Muscle of back (tissue), 13 donors: ENCODE data around the gene DEDD. TPM values are rescaled to one million over a fixed set of nuclear protein-coding genes. Genes with fewer than 3 reads are reported as not detected.

ENCODE experiments used
- DNase-seq, 3 donors: peaks; one replicate each; pipeline versions ENCODE4 v3.0.0 to v3.0.0-alpha.2; 2013
- long read RNA-seq, 9 donors: transcript quantifications; one replicate each; lab custom pipeline, GENCODE V29; 2026
- polyA plus RNA-seq, 10 donors: library from polyadenylated mRNA; unstranded; fragments of 120-200 nt; gene quantifications; one replicate each; pipeline ENCODE4 v1.2.1, GENCODE V29; 2013; ENCODE audit not compliant: insufficient read length in 10 of 10

Gene DEDD, protein sequence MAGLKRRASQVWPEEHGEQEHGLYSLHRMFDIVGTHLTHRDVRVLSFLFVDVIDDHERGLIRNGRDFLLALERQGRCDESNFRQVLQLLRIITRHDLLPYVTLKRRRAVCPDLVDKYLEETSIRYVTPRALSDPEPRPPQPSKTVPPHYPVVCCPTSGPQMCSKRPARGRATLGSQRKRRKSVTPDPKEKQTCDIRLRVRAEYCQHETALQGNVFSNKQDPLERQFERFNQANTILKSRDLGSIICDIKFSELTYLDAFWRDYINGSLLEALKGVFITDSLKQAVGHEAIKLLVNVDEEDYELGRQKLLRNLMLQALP
- 10 to 100 TPM; 36.0 to 47.4 (median 44.5) TPM for polyA plus RNA-seq
- long read RNA-seq, donor 1, transcript DEDD-202 (6 exons, 2,345 nt) = major isoform, 6 of 8 reads
- long read RNA-seq, donor 1, partial matches to known transcripts = 0 of 8 reads
- long read RNA-seq, donor 1, other reads (novel, unspliced or antisense) = 0 of 8 reads
- long read RNA-seq, donor 2, partial matches to known transcripts = 0 of 3 reads
- long read RNA-seq, donor 2, other reads (novel, unspliced or antisense) = 0 of 3 reads
- long read RNA-seq, donor 3 = 0 reads
- long read RNA-seq, donor 4, partial matches to known transcripts = 0 of 5 reads
- long read RNA-seq, donor 4, other reads (novel, unspliced or antisense) = 0 of 5 reads
- long read RNA-seq, donor 5, partial matches to known transcripts = 0 of 4 reads
- long read RNA-seq, donor 5, other reads (novel, unspliced or antisense) = 0 of 4 reads
- long read RNA-seq, donor 6, transcript DEDD-202 (6 exons, 2,345 nt) = major isoform, 5 of 8 reads
- long read RNA-seq, donor 6, partial matches to known transcripts = 0 of 8 reads
- long read RNA-seq, donor 6, other reads (novel, unspliced or antisense) = 0 of 8 reads
- long read RNA-seq, donor 7, transcript DEDD-202 (6 exons, 2,345 nt) = major isoform, 5 of 8 reads
- long read RNA-seq, donor 7, partial matches to known transcripts = 0 of 8 reads
- long read RNA-seq, donor 7, other reads (novel, unspliced or antisense) = 0 of 8 reads
- long read RNA-seq, donor 8, partial matches to known transcripts = 0 of 5 reads
- long read RNA-seq, donor 8, other reads (novel, unspliced or antisense) = 0 of 5 reads
- long read RNA-seq, donor 9, partial matches to known transcripts = 0 of 1 reads
- long read RNA-seq, donor 9, other reads (novel, unspliced or antisense) = 0 of 1 reads

DNA sequence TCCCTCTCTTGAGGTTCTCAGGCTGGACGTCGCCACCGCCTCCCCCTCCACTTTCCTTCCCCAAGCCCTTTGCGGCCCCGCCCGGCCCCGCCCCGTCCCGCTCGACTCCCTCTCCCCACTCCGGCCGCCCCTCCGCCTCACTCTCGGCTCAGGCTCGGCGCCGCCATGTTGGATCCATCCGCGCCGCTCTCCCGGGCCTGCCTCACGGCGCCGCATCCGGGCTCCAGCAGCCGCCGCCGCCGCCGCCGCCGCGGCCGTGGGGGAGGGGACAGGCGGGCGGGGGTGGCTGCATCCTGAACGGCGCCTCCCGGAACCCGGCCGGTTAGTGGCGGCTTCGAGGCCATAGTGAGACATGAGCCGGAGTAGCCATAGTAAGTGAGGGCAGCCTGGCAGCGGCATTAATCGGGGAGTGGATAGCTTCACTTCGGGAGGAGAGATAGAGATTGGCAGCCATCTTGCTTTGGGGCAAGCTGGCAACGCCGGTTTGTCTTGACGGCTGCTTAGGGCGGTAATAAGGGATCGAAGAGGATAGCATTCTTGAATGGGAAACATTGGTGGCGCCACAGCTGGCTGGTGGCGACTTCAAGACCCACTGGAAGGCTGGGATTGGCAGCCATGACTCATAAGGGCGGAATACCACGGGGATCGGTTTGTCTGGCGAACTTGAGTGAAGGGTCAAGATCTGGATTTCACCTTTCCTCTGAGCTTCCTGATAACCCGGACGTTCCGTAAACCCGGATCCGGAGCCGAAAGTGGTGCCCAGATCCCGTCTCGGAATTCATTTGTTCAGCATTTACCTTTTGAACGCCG is at the start of gene DEDD:
TSS of gene DEDD (minus strand) at position 258 of the 810 bp plus-strand sequence. CDS start 8,205 bp downstream, outside the sequence.
- peak; percentile 96 to 98 (median 98) for DNase-seq

DNA sequence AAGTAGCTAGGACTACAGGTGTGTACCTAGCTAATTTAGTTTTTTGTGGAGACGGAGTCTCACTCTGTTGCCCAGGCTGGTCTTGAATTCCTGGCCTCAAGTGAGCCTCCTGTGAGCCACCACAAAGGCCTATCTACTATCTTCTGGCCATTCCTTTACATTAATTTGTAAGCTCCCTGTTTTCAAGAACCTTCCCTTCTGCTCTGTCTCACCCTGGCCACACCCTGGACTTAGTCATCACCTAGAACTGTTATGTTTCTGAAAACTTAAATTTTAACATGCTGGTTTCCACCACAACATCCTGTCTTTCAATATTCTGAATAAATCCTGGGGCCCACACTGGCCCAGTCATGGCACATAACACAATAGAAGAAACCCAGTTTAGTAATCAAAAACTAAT is 49.7 kb upstream of the DEDD start:
- no peak for DNase-seq

DNA sequence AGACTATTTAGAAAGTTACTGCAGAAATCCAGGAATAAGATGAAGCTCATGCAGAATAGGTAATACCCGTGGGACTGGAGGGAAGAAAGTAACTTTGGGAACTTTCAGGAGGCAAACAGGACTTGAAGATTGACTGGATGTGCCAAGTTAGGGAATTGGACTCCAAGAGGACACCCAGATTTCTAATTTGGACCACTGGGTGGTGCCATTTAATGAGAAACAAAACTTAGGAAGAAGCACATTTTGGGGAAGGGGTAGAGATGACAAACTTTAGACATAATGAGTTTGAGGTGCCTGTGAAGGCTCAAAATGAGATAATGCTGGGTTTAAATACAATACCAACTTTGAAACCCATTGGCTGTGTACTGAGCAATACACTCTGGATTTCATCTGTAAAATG is 48.2 kb upstream of the DEDD start:
- peak in 1 of 3 donors; percentile 30 for DNase-seq

DNA sequence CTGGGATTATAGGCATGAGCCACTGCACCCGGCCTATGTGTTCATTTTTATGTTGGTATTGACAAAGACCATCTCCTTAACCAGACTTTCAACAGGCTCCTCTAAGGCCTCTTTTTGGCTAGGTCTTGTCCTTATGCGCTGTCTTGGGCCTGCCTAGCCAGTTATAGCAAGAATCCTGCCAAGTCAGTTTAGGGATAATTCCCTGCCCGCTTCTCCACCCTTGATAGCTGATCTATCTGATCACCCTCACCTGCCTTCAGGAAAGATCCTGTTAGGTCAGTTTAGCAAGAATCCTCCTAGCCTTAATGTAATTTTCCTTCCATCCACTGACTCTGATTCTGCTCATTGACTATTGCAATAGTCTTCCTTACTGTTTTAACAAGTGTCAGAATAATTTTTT is 47.2 kb upstream of the DEDD start:
- DNase-seq = no peak

DNA sequence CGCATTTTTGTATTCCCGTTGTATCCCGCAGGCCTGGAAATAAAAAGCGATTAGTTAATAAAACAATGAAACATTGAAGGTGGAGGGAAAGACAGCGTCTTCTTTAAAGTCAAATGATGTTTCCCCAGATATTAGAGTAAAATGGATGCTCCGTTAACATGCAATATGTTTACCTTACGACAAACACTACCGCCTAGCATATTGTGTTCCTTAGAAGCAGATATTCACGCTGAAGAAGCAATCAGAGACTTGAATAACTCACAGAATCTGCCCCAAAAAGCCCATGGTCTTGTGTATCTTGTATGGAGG is 45.4 kb upstream of the DEDD start:
- no peak for DNase-seq

DNA sequence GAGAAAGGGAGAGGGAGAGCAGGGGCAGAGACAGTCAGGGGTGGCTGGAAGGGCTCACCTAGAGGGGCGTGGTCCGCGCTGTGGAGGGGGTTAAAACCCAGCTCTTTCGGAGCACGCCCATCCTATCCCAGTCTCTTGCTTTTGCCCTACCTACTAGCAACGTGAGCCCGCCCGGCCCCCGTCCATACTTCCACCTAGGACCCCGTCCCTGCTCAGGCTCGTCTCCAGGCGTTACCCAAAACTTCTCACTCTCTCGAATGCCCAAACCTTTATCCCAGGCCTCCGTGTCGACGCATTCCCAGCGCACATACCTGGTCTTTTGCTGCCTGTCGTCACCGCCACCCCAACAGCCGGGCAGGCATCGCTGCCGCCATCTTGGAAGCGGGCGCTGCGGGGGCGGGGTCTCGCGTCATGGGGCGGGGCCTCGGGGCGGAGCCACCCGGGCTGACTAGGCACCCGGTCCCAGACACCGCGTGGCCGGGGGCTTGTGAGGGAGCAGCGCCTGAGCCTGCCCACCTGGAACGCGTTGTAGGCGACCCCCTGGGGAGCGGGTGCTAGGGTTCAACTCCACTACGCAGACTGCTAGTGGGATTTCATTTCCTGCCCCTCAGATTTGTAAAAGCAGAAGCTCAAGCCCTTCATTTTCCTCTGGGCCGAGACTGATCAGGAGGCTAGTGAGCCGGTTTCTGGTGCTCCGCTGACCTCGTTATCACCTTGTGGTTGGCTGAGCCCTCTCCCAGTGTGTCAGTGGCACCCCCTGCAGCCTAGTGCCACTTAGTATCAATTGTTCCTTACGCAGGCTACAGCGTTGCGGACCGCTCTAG is 44.9 kb upstream of the DEDD start, which contains the start of gene B4GALT3:
TSS of gene B4GALT3 (minus strand) at position 396 of the 824 bp plus-strand sequence. CDS start 1,447 bp downstream, outside the sequence.
- DNase-seq = peak; percentile 78 to 95 (median 90)

DNA sequence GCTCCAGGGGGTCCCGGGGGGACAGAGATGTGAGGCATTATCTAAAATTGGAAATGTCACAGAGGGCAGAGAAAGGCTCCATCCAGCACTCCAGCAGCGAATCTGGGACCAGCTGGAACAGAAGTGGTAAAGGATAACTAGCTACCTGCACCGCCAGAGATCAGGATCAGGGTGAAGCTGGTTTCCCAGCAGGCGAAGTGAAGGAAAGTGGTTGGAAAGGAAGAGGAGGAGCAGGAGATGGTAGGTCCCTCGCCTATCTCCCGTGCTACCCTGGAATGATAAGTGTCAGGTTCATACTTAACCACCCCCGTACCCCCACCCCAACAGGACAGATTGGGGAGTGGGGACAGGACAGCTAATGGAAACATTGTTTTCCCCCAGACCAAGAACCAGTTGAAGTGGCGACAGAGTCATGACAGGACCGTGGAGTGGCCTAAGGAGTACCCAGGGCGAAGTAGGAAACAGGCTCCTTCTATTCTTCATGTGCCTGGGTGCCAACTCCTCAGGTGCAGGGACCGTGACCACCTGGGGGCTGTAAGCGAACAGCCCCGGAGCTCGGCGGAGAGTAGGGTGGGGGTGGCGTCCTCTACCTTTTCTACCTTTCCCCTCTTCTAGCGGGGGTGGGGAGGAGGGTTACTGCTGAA is 44.1 kb upstream of the DEDD start:
- no peak for DNase-seq

DNA sequence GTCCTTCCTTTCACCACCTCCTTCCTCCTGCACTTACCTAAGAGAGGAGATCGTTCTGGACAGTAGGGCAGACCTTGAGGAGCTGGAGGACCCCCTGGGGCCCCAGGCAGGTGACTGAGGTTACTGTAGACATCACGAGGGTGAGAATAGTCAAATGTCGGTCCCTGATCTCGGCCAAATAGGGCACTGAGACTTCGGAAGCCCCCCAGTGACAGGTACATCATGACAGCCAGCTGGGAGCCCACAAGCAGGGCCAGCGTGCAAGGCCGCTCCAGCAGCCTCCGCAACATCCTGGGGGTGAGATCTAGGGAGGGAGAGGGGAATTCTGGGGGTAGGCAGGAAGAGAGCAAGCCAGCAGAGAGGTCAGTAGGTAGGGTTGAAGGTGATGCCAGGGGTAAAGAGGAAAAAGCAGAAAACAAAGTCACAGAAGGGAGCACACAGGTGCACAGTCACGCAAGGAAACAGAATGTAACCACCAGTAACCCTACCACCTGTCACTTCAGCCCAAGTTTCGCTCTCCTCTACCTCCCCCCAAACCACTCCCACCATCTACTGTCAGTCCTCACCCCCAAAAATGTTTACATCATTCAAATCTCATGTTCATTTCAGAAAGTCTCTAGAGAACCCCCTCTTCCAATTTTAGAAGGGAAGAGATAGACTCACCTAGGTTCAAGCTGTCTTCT is 43.4 kb upstream of the DEDD start:
- DNase-seq = no peak

DNA sequence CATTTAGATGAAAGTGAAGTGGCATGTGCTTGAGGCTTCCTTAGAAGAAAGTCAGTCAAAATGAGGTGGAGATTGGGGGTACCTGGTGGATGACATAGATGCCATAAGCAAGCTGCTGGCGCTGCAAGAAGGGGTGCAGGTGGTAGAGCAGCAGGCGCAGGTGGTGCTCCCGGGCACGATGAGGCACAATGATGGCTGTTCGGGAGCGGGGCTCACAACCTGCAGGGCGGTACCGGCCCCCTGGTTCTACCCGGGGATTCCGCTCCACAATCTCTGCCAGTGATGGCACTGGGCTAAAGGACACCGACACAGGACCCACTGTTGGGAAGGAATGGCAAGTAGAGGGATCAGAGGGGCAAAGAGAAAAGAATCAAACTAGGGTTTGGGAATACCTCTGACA is 42.4 kb upstream of the DEDD start:
- DNase-seq = no peak

DNA sequence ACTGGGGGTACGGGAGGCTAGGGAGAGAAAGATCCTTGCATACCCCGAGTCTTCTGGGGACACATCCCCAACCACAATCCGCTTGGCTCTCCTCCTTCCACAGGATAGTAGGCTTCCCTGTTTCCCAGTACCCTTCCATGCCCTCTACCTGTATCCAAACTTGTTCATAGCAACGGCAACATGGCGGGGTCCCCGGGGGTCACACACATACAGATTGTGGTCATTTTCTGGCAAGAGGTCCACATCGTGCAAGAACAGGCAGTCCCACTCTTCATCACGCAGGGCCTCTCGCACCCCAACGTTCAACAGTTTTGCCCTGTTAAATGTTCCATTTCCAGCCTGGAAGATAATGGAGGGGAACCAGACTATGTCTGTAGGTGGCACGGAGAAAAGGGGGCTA is 41.2 kb upstream of the DEDD start:
- DNase-seq = no peak

DNA sequence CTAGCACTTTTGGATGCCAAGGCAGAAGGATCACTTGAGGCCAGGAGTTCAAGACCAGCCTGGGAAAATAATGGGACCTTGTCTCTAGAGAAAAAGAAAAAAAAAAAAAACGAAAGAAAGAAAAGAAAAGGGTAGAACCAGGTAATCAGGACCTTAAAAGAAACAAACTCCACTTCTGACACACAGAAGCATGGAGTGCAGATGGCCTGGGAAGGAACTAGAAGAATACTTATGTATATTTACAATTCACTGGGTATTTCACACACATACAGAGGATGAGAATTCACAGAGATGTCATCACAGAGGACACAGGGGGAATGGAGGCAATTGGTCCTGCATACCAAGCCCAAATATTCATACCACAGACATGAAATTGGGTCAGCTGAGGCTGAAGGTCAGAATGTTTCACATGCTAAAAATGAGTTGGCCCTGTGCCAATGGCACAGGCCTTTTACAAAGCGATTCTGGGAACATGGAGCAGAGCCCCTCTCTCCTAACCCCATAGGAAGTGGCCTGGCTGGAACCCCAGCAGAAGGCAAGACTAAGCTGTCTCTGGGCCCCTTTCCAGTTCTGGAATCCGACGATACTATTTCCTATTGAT is 40.4 kb upstream of the DEDD start:
- DNase-seq = peak in 2 of 3 donors; percentile 65 to 72

DNA sequence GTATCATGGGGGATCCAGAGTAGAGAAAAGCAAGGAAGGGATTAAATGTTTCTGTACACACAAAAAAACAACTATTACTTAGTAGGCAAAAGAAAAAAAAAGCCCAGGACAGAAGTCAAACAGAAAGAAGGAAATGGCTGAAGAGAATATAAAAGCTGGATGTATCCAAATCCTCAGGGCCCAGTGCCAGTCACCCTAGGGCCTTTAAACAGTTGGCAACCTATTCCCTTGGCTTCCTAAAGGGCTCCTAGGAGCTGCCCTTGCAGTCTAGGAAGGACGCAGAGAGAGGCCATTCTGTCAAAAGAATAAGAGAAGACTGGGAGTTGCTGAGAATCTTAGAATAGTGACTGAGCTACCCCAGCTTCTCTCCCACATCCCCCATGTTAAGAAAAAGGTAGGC is 39.9 kb upstream of the DEDD start:
- DNase-seq = no peak

DNA sequence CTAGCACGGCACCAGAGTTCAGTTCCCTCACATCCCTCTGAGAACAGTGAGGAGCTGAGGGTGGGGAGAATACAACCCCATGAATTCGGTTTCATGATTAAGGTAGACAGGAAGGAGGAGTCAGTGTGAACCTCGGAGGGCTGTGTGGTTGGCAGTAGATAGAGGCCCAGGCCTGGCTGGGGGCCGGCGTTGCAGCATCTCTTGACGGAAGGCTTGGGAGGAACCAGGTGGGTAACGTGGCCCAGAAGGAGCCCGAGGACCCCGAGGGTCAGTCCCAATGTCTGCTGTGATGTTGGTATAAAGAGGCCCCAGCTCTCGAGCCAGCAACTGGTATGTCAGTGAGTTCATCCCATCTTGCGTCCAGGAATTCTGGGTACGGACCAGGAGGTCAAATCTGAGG is 39.2 kb upstream of the DEDD start:
- DNase-seq = no peak

DNA sequence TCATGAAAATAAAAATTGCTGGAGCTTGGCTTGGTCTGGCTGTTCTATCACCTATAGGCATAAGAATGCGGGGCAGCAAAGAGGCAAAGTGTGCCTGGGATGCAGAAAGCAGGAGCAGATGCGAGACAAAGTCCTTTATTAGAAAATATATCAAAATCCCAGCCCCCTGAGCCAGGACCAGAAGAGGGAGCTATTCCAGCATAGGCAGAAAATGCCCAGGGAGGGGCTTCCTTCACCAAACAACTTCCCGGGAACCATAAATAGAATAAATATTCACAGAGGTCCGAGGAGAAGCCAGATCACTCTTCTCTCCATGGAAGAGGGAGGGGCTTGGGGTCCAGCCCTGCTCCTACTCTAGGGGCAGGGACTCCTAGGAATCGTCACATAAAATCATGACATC is 38.7 kb upstream of the DEDD start:
- DNase-seq = no peak

DNA sequence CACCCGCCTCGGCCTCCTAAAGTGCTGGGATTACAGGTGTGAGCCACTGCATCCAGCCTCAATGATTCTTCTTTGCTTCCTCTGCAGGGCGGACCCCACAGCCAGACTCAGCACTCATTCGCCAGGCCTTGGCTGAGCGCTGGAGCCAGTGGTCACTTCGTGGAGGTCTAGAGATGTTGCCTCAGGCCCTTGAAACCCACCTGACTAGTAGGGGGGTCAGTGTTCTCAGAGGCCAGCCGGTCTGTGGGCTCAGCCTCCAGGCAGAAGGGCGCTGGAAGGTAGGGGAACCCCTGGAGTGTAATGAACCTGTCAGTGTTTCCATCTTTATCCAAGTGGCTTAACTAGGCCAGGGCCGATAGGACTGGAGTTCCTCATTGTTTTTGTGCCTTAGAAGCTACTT is 36.4 kb upstream of the DEDD start:
- no peak for DNase-seq

DNA sequence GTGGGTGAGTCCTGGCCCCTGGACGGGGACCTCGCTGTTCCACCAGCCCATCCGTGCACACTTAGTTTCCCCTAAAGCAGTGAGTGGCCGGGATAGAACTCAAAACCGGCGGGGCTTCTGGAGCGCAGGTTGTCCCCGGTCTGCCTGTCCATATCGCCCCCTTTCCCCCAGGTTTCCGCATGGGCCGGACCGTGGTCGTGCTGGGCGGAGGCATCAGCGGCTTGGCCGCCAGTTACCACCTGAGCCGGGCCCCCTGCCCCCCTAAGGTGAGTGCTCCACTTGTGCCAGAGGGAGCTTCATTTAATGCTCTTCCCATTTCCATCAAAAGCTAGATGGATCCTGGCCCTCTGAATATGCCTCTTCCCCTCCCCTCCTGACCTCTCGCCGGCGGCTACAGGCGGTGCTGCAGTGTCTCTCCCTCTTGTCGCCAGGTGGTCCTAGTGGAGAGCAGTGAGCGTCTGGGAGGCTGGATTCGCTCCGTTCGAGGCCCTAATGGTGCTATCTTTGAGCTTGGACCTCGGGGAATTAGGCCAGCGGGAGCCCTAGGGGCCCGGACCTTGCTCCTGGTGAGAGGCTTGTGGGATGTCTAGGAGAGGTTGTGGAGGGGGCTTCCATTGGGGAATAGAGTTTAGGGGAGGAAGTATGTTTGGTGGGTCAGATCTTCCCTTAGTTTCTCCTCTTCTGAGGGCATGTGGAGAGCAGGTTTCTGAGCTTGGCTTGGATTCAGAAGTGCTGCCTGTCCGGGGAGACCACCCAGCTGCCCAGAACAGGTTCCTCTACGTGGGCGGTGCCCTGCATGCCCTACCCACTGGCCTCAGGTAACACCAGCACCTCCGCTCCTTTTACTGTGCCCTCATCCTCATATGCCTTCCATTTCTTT is 34.4 kb upstream of the DEDD start:
- DNase-seq = peak in 1 of 3 donors; percentile 55
